ENCODE results near the gene MDM4. TPM values are rescaled to one million over a fixed set of nuclear protein-coding genes. Genes with fewer than 3 reads are reported as not detected.

Gene MDM4
- total RNA-seq, 1 donor from 2014 or later = 154 TPM

DNA sequence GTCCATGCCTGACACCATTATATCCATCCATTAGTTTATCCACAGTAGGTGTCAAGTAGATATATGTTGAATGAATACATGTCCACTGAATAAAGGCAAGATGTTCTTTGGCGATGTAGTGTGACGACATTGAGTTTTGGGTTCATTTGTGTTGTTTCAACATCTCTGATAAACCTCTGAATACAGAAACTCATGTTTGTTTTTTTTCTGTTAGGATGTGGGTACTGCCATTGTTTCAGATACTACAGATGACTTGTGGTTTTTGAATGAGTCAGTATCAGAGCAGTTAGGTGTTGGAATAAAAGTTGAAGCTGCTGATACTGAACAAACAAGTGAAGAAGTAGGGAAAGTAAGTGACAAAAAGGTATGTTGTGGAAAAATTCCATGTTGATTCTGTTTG is 28.1 kb downstream of the MDM4 start:
- no peaks in the 10 kb centered on the region for H3K27me3 Mint-ChIP-seq (ENCODE audit: low read depth)
- TF ChIP-seq, protein P1, sequence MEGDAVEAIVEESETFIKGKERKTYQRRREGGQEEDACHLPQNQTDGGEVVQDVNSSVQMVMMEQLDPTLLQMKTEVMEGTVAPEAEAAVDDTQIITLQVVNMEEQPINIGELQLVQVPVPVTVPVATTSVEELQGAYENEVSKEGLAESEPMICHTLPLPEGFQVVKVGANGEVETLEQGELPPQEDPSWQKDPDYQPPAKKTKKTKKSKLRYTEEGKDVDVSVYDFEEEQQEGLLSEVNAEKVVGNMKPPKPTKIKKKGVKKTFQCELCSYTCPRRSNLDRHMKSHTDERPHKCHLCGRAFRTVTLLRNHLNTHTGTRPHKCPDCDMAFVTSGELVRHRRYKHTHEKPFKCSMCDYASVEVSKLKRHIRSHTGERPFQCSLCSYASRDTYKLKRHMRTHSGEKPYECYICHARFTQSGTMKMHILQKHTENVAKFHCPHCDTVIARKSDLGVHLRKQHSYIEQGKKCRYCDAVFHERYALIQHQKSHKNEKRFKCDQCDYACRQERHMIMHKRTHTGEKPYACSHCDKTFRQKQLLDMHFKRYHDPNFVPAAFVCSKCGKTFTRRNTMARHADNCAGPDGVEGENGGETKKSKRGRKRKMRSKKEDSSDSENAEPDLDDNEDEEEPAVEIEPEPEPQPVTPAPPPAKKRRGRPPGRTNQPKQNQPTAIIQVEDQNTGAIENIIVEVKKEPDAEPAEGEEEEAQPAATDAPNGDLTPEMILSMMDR (IDR thresholded peaks at IDR 0.05; ENCODE audit: unreplicated experiment) = no peak
- H3K9me3 Mint-ChIP-seq = no peaks in the 10 kb centered on the region
- H3K36me3 Mint-ChIP-seq = peaks cover 61% of the 10 kb centered on the region
- H3K4me3 Mint-ChIP-seq = no peak overlapping the region
- no peak overlapping the region for H3K27ac Mint-ChIP-seq
- DNase-seq (ENCODE audit: low spot score in 2 of 2, unreplicated experiment in 2 of 2) = no peak
- no peaks in the 10 kb centered on the region for H3K4me1 Mint-ChIP-seq

DNA sequence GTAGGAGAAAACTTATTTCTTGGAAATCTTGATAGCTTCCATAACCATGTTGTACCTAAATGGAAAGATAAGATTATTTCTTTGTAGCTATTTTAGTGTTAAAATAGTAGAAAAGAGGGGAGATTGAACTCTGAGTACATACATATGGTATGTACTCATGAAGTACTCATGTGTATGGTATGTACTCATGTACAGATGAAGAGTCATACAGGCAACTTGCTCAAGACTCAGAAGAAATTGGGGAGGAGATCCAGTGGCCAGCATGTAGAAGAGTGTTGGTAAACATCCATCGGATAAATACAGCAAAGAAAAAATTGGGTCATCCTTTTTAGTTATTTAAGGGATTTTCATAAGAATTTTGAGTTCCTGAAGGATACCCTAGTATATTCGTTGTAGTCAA is 29.0 kb downstream of the MDM4 start:
- no peak overlapping the region for H3K27ac Mint-ChIP-seq
- no peak overlapping the region for H3K4me3 Mint-ChIP-seq
- no peak for DNase-seq (ENCODE audit: low spot score in 2 of 2, unreplicated experiment in 2 of 2)
- TF ChIP-seq, protein P1 (IDR thresholded peaks at IDR 0.05; ENCODE audit: unreplicated experiment) = no peak
- H3K4me1 Mint-ChIP-seq = no peaks in the 10 kb centered on the region
- peaks cover 68% of the 10 kb centered on the region for H3K36me3 Mint-ChIP-seq
- H3K27me3 Mint-ChIP-seq (ENCODE audit: low read depth) = no peaks in the 10 kb centered on the region
- H3K9me3 Mint-ChIP-seq = no peaks in the 10 kb centered on the region

DNA sequence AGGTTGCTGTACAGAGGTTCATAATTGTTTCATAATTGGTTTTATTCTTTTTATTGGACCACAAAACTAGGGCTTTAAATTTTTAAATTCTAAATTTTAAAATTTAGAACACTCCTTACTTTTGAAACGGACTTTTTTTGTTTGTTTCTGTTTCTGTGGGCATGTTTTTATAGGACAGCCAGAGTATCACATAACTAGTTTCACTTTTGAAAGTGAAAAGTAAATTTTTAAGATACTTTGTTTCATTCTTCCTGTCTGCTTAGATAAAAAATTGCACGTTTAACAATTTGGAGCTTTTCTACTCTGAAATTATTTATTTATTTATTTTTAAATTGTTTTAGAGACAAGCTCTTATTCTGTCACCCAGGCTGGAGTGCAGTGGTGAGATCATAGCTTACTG is 29.7 kb downstream of the MDM4 start:
- Mint-ChIP-seq H3K4me3 (no peak overlapping the region), H3K27me3 (ENCODE audit: low read depth) (no peaks in the 10 kb centered on the region), H3K36me3 (peaks cover 70% of the 10 kb centered on the region), H3K9me3 (no peaks in the 10 kb centered on the region), H3K4me1 (no peaks in the 10 kb centered on the region), H3K27ac (no peak overlapping the region)
- DNase-seq (ENCODE audit: low spot score in 2 of 2, unreplicated experiment in 2 of 2) = no peak
- TF ChIP-seq, protein P1 (IDR thresholded peaks at IDR 0.05; ENCODE audit: unreplicated experiment) = no peak

DNA sequence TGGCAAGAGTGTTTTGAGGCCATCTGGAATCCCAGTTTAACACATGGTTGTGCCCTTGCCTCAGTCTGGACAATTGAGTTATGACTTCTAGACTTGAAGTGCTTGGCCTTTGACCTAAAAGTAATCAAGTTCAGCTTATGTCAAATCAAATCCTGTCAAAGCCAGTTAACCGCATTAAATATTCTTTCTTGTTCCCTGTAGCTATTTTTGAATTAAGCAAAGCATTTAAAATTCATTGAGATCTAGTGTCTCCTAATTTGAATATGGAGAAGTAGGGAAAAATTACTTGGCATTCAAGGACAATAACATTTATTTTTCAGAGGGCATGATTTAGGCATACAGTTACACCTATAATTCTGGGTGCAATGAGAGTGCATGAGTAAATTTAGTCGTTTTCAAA is 32.1 kb downstream of the MDM4 start:
- Mint-ChIP-seq H3K9me3 (no peaks in the 10 kb centered on the region), H3K27me3 (ENCODE audit: low read depth) (no peaks in the 10 kb centered on the region)

DNA sequence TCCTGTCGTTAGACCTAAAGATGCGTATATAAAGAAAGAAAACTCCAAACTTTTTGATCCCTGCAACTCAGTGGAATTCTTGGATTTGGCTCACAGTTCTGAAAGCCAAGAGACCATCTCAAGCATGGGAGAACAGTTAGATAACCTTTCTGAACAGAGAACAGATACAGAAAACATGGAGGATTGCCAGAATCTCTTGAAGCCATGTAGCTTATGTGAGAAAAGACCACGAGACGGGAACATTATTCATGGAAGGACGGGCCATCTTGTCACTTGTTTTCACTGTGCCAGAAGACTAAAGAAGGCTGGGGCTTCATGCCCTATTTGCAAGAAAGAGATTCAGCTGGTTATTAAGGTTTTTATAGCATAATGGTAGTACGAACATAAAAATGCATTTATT is 33.1 kb downstream of the MDM4 start:
- H3K4me1 Mint-ChIP-seq = peaks cover 15% of the 10 kb centered on the region
- no peaks in the 10 kb centered on the region for H3K27me3 Mint-ChIP-seq (ENCODE audit: low read depth)
- H3K27ac Mint-ChIP-seq = no peak overlapping the region
- H3K36me3 Mint-ChIP-seq = peaks cover 64% of the 10 kb centered on the region
- TF ChIP-seq, protein P1 (IDR thresholded peaks at IDR 0.05; ENCODE audit: unreplicated experiment) = no peak
- H3K9me3 Mint-ChIP-seq = no peaks in the 10 kb centered on the region
- H3K4me3 Mint-ChIP-seq = no peak overlapping the region
- DNase-seq (ENCODE audit: low spot score in 2 of 2, unreplicated experiment in 2 of 2) = no peak

More for the DNA sequence above, 32.1 kb downstream of the MDM4 start:
- Mint-ChIP-seq H3K4me1 (peaks cover 4% of the 10 kb centered on the region), H3K36me3 (peaks cover 73% of the 10 kb centered on the region), H3K4me3 (no peak overlapping the region), H3K27ac (no peak overlapping the region)
- DNase-seq (ENCODE audit: low spot score in 2 of 2, unreplicated experiment in 2 of 2) = no peak
- TF ChIP-seq, protein P1 (IDR thresholded peaks at IDR 0.05; ENCODE audit: unreplicated experiment) = no peak

DNA sequence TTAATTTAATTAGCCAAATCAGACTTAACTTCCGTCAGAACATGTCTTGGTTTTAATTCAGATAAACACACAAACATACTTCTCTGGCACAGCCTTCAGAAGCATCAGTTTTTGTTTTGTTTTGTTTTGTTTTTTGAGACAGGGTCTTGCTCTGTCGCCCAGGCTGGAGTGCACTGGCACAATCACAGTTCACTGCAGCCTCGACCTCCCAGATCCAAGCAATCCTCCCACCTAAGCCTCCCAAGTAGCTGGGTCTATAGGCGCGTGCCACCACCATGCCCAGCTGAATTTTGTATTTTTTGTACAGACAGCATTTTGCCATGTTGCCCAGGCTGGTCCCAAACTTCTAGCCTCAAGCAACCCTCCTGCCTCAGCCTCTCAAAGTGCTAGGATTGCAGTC is 34.7 kb downstream of the MDM4 start:
- Mint-ChIP-seq H3K27me3 (ENCODE audit: low read depth) (no peaks in the 10 kb centered on the region), H3K4me3 (no peak overlapping the region), H3K36me3 (peaks cover 52% of the 10 kb centered on the region), H3K27ac (no peak overlapping the region), H3K9me3 (no peaks in the 10 kb centered on the region), H3K4me1 (peaks cover 19% of the 10 kb centered on the region)
- TF ChIP-seq, protein P1 (IDR thresholded peaks at IDR 0.05; ENCODE audit: unreplicated experiment) = no peak
- no peak for DNase-seq (ENCODE audit: low spot score in 2 of 2, unreplicated experiment in 2 of 2)

All from mesothelial cell of epicardium (in vitro differentiated cells).